Activated B cell treated with CpG ODN at 0.5 μM for 24 hours (primary cell): ENCODE data around the gene ENOX1. TPM values are rescaled to one million over a fixed set of nuclear protein-coding genes. Genes with fewer than 3 reads are reported as not detected.

ENCODE experiments used
- ATAC-seq: fragments of 200-7000 bp; cut with Tn5 transposase; one replicate; pipeline ENCODE4 v1.10.0; 2021; ENCODE audit warnings: low read depth, mild to moderate bottlenecking, moderate library complexity
- CTCF ChIA-PET: fragments of 350-600 bp; sonication (Branson Sonifier 250); formaldehyde crosslinking; loops from one replicate; lab custom pipeline; 2021; ENCODE audit warnings: antibody characterized with exemption; lab: Charles Lee
- POLR2A ChIA-PET: fragments of 350-600 bp; sonication (Branson Sonifier 250); formaldehyde crosslinking; loops from one replicate; lab custom pipeline; 2021; ENCODE audit warnings: antibody characterized with exemption; lab: Charles Lee
- DNase-seq: peaks from one replicate; pipeline ENCODE4 v3.0.0; 2022
- H3K27ac Mint-ChIP-seq: one replicate; pipeline ENCODE4 v1.8.0; 2020; ENCODE audit warnings: mixed read lengths
- H3K27me3 Mint-ChIP-seq: one replicate; pipeline ENCODE4 v1.8.0; 2021; ENCODE audit warnings: mixed read lengths
- H3K36me3 Mint-ChIP-seq: one replicate; pipeline ENCODE4 v1.8.0; 2021; ENCODE audit warnings: low read depth, mixed read lengths
- H3K4me1 Mint-ChIP-seq: one replicate; pipeline ENCODE4 v1.8.0; 2021; ENCODE audit warnings: mixed read lengths
- H3K4me3 Mint-ChIP-seq: one replicate; pipeline ENCODE4 v1.8.0; 2020; ENCODE audit warnings: mild to moderate bottlenecking, mixed read lengths
- H3K9me3 Mint-ChIP-seq: one replicate; pipeline ENCODE4 v1.8.0; 2020; ENCODE audit warnings: mixed read lengths
- intact Hi-C: fragments of 100-400 bp; cut with micrococcal nuclease; formaldehyde crosslinking; loops from one replicate; pipeline ENCODE4 v1.15.1; 2024
- total RNA-seq: library from RNA; stranded (reverse); gene quantifications from 2 replicates; pipeline ENCODE4 v1.2.3, GENCODE V29; 2022
- TF ChIP-seq, protein P1 (sequence below): fragments of 200-600 bp; IDR thresholded peaks from one replicate; pipeline ENCODE4 v1.8.0; 2022; ENCODE audit warnings: antibody characterized with exemption, mild to moderate bottlenecking

ENOX1 gene
- total RNA-seq, 1 donor from 2014 or later = not detected

DNA sequence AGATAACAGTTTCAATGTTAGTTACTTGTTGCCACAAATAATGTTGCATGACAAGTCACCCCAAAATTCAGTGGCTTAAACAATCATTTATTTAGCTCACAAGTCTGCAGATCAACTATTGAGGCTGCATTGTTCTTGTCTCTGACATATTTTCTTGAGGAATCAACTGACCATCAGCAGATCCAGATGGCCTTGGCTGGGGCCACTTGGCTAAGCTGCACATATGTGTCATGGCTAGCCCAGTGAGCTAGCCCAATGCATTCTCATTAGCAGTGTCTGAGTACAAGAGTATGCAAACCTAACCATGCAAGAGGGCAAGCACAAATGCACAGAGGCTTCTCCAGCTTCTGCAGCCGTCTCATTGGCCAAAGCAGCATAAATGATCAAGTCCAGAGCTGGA is 583.0 kb downstream of the ENOX1 start:
- Mint-ChIP-seq H3K4me1 (no peaks in the 10 kb centered on the region), H3K9me3 (peaks cover 9% of the 10 kb centered on the region), H3K27me3 (peaks cover 17% of the 10 kb centered on the region), H3K27ac (no peak overlapping the region), H3K36me3 (no peaks in the 10 kb centered on the region), H3K4me3 (no peak overlapping the region)
- intact Hi-C loops = no loop called here
- no peak for DNase-seq
- TF ChIP-seq, protein P1, sequence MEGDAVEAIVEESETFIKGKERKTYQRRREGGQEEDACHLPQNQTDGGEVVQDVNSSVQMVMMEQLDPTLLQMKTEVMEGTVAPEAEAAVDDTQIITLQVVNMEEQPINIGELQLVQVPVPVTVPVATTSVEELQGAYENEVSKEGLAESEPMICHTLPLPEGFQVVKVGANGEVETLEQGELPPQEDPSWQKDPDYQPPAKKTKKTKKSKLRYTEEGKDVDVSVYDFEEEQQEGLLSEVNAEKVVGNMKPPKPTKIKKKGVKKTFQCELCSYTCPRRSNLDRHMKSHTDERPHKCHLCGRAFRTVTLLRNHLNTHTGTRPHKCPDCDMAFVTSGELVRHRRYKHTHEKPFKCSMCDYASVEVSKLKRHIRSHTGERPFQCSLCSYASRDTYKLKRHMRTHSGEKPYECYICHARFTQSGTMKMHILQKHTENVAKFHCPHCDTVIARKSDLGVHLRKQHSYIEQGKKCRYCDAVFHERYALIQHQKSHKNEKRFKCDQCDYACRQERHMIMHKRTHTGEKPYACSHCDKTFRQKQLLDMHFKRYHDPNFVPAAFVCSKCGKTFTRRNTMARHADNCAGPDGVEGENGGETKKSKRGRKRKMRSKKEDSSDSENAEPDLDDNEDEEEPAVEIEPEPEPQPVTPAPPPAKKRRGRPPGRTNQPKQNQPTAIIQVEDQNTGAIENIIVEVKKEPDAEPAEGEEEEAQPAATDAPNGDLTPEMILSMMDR = no peak
- CTCF ChIA-PET = no interaction called here
- no peak for ATAC-seq
- POLR2A ChIA-PET = no interaction called here

DNA sequence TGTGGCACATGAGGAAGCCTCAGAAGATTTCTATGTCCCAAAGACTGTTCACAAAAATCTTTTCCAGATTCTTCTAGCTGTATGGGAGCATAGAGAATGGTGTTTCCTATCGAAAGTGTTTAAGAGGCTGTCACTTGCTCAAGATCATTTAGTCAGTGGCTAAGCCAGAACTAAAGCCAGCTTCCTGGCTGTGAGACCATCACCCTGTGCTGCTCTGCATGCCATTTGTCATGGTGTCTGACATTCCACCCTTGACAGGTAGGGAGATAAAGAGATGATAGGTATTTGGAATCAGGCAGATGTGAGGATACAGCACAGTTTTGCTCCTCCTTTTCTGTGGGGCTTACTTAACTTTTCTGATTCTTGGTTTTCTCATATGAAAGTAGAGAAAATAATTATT is 586.0 kb downstream of the ENOX1 start:
- Mint-ChIP-seq H3K36me3 (no peaks in the 10 kb centered on the region), H3K4me1 (no peaks in the 10 kb centered on the region), H3K27ac (no peak overlapping the region), H3K9me3 (peaks cover 9% of the 10 kb centered on the region), H3K27me3 (peaks cover 23% of the 10 kb centered on the region), H3K4me3 (no peak overlapping the region)
- CTCF ChIA-PET = no interaction called here
- intact Hi-C loops = no loop called here
- TF ChIP-seq, protein P1 = no peak
- POLR2A ChIA-PET = no interaction called here
- ATAC-seq = no peak
- DNase-seq = no peak

DNA sequence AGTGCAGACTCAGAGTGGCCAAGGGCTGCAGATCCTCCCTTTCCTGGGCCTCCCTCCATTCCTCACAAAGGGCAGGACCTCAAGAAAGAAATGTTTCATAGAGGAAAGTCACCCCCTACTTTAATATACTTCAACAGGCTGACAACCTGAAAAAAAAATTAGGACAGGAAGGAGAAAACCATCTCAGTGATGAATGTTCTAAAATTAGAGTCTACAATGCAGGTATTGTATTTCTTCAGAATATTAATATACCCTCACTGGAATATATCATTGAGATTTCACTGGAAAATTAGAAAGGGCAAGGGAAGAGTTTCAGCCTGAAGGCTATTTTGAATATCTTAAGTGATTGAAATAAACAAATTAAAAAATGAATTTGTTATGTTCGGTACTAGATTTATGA is 586.5 kb downstream of the ENOX1 start:
- DNase-seq (no peak), ATAC-seq (no peak)
- H3K27me3 Mint-ChIP-seq = peaks cover 23% of the 10 kb centered on the region
- TF ChIP-seq, protein P1 = no peak
- no peak overlapping the region for H3K27ac Mint-ChIP-seq
- intact Hi-C loops = no loop called here
- ChIA-PET POLR2A (no interaction called here), CTCF (no interaction called here)
- H3K4me3 Mint-ChIP-seq = no peak overlapping the region
- H3K9me3 Mint-ChIP-seq = peaks cover 9% of the 10 kb centered on the region
- H3K4me1 Mint-ChIP-seq = no peaks in the 10 kb centered on the region
- no peaks in the 10 kb centered on the region for H3K36me3 Mint-ChIP-seq

DNA sequence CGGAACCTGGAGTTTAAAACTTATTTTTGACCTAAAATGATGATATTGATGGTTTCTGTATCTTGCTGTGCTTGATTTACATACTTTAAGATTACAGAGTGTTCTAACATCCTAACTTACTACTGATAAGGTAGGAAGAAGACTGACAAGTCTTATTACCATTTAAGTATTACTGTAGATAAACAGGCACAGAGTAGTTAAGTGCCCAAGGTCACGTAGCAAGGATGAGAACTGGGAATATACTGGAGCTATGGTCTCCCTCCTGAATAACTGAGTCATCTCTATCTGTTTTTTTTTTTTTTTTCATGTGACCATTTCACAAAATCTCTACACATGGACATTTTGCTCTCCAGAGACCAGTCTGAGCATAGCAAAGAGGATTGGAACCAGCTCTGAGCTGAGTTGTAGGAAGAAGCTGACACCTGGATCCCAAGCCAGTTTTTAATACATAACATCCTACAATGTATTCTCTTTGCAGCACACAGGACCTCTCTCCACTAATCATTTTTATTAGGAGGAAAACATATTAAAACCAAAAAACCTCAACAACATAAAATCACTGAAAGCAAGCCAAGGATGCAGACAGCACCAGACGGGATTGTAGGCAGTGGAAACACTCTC is 589.9 kb downstream of the ENOX1 start:
- Mint-ChIP-seq H3K27me3 (peaks cover 27% of the 10 kb centered on the region), H3K4me3 (no peak overlapping the region), H3K36me3 (no peaks in the 10 kb centered on the region), H3K9me3 (no peaks in the 10 kb centered on the region), H3K4me1 (no peaks in the 10 kb centered on the region), H3K27ac (no peak overlapping the region)
- DNase-seq = no peak
- ATAC-seq = no peak
- TF ChIP-seq, protein P1 = no peak
- ChIA-PET CTCF (no interaction called here), POLR2A (no interaction called here)
- intact Hi-C loops = no loop called here

DNA sequence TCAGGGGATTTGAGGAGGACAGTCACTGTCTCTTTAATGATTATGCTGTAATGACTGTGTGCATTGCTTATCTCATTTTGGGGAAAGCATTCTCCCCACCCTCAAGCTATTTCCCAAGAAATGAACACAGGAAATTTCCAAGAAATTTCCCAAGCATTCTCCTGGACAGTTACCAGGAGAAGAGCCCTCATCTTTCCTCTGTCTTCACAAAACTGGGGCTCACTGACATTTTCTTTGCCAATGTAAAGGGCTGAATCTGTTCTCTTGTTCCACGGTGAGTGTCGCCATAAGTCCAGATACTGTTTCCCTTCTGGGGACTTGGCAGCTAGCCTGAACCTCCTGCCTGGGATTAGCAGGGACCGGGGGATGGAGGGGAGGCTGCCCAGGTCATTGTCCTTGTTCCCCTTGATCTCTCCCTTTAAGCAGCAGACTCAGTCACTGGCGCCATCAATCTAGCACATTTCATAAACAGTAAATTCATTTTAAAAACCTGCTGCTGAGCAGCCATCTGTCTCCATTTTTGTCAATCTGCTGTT is 590.6 kb downstream of the ENOX1 start:
- no peak overlapping the region for H3K27ac Mint-ChIP-seq
- TF ChIP-seq, protein P1 = no peak
- ATAC-seq (no peak), DNase-seq (no peak)
- H3K4me3 Mint-ChIP-seq = no peak overlapping the region
- peaks cover 23% of the 10 kb centered on the region for H3K27me3 Mint-ChIP-seq
- CTCF ChIA-PET = no interaction called here
- intact Hi-C loops = no loop called here
- no peaks in the 10 kb centered on the region for H3K4me1 Mint-ChIP-seq
- no peaks in the 10 kb centered on the region for H3K9me3 Mint-ChIP-seq
- H3K36me3 Mint-ChIP-seq = no peaks in the 10 kb centered on the region
- POLR2A ChIA-PET = no interaction called here
